SK-N-MC (cell line): ENCODE results near the gene GRK3.

Experiments
- EZH2 ChIP-seq: fragments of 200-600 bp; sonication (generic); IDR thresholded peaks from one replicate; pipeline ENCODE4 v1.6.1; 2017; ENCODE audit warnings: antibody characterized with exemption
- POLR2AphosphoS5 ChIP-seq: IDR thresholded peaks from 2 replicates; pipeline ENCODE4 v1.6.1; 2012; ENCODE audit warnings: mild to moderate bottlenecking, low read depth, low read length, borderline replicate concordance

DNA sequence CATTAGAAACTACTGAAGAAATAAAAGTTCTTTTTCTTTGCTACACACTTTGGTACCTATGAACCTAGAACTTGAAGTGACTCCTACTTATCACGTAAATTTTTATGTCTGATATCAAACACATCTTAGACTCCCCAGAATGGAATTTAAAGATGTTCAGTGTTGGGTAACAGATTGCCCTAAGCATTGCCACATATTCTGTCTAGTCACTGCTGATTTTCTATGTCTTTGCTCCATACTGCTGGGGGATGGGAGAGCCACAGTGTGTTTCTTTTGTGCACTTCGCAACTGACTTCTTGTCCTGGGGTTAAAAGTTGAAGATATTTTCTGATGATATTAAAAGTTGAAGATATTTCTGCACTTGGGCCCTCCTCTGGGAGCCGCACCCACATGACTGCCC lies 158.2 kb downstream of the GRK3 start:
- TF ChIP-seq POLR2AphosphoS5 (no peak), EZH2 (no peak)
